A549 (cell line): ENCODE results near the gene PRRX2.

ENCODE experiments used
- CBX2 ChIP-seq: fragments of 200-600 bp; sonication (generic); IDR thresholded peaks from 2 replicates; pipeline ENCODE4 v1.6.1; 2016; ENCODE audit warnings: low read depth, mild to moderate bottlenecking, borderline replicate concordance
- HDAC2 ChIP-seq: fragments of 200-600 bp; sonication (generic); IDR thresholded peaks from 2 replicates; pipeline ENCODE4 v1.6.1; 2016
- HOXB13 ChIP-seq: fragments of 250-450 bp; sonication (Bioruptor Pico); IDR thresholded peaks from 2 replicates; pipeline ENCODE4 v1.5.0; 2020; ENCODE audit warnings: low read depth, mild to moderate bottlenecking, moderate library complexity
- MAZ ChIP-seq: fragments of 150-350 bp; IDR thresholded peaks from 2 replicates; pipeline ENCODE4 v1.6.1; 2014; ENCODE audit warnings: antibody characterized with exemption, low read depth, low read length, borderline replicate concordance
- NFE2L2 ChIP-seq: fragments of 150-350 bp; conservative IDR thresholded peaks from 2 replicates; pipeline ENCODE4 v1.6.1; 2014; ENCODE audit warnings: low read length
- PHF8 ChIP-seq: fragments of 200-600 bp; sonication (generic); IDR thresholded peaks from 2 replicates; pipeline ENCODE4 v1.6.1; 2016; ENCODE audit warnings: low read depth, mild to moderate bottlenecking, antibody characterized with exemption, moderate library complexity, borderline replicate concordance
- RFX5 ChIP-seq: fragments of 450-650 bp; IDR thresholded peaks from 2 replicates; pipeline ENCODE4 v1.7.1; 2014; ENCODE audit warnings: antibody characterized with exemption, mild to moderate bottlenecking, moderate library complexity
- RNF2 ChIP-seq: fragments of 200-600 bp; sonication (generic); IDR thresholded peaks from 2 replicates; pipeline ENCODE4 v1.6.1; 2016; ENCODE audit warnings: low read depth, mild to moderate bottlenecking, antibody characterized with exemption, moderate library complexity, borderline replicate concordance
- TF ChIP-seq, protein P1 (sequence below): fragments of >200 bp; sonication (Bioruptor Twin); formaldehyde crosslinking; IDR thresholded peaks from 3 replicates; pipeline ENCODE4 v1.5.1; 2016
- TF ChIP-seq, protein P2 (sequence below): fragments of 200-600 bp; sonication (generic); IDR thresholded peaks from 2 replicates; pipeline ENCODE4 v1.6.1; 2016; ENCODE audit warnings: antibody characterized with exemption, mild to moderate bottlenecking, moderate library complexity
- TF ChIP-seq, protein P3 (sequence below): IDR thresholded peaks from 2 replicates; pipeline ENCODE4 v1.6.1; 2012
- TF ChIP-seq, protein P4 (sequence below): IDR thresholded peaks from 2 replicates; pipeline ENCODE4 v1.6.1; 2012; ENCODE audit warnings: low read depth, borderline replicate concordance
- TF ChIP-seq, protein P5 (sequence below): fragments of 250-450 bp; sonication (Bioruptor Pico); IDR thresholded peaks from 2 replicates; pipeline ENCODE4 v1.5.0; 2020; ENCODE audit warnings: low read depth, mild to moderate bottlenecking, moderate library complexity

DNA sequence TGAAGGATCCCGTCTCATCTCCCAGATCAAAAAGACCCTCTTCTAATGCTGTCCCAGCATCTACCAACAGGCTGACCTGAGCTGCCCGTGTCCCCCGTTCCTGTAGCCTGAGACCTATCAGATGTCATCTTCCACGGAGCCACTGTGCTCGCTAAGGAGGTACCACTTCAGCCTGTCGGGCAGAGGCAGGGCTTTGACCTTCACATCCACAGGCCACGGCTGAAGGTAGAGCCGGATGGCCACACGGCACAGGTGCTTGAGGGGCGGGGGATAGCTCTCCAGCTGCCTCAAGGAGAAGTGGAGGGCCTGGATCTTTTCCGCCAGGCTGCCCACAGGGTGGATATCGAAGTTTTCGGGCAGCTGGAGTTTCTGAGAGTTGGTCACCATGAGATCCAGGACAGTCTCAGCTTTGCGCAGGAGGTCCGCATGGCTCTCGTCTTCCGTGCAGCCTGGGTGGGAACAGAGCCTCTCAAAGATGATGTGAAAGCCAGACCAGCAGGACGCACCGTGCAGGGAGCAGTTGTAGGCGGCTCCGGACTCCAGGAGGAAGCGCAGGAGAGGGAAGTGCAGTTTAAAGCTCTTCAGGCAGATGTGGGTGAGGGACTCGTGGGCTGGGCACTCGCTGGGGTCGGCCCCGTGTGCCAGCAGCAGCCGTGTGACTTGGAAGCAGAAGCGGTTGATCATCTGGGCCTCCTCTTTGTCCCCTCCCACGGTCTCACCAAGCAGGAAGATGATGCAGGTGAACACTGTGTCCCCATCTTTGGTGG is 27.6 kb upstream of the PRRX2 start:
- TF ChIP-seq, protein P1, sequence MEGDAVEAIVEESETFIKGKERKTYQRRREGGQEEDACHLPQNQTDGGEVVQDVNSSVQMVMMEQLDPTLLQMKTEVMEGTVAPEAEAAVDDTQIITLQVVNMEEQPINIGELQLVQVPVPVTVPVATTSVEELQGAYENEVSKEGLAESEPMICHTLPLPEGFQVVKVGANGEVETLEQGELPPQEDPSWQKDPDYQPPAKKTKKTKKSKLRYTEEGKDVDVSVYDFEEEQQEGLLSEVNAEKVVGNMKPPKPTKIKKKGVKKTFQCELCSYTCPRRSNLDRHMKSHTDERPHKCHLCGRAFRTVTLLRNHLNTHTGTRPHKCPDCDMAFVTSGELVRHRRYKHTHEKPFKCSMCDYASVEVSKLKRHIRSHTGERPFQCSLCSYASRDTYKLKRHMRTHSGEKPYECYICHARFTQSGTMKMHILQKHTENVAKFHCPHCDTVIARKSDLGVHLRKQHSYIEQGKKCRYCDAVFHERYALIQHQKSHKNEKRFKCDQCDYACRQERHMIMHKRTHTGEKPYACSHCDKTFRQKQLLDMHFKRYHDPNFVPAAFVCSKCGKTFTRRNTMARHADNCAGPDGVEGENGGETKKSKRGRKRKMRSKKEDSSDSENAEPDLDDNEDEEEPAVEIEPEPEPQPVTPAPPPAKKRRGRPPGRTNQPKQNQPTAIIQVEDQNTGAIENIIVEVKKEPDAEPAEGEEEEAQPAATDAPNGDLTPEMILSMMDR: no peak
- TF ChIP-seq CBX2 (no peak), HOXB13 (CRISPR knock-in tag) (no peak), PHF8 (no peak), NFE2L2 (no peak), RFX5 (no peak), MAZ (no peak), RNF2 (no peak), HDAC2 (no peak)
- TF ChIP-seq, protein P2, sequence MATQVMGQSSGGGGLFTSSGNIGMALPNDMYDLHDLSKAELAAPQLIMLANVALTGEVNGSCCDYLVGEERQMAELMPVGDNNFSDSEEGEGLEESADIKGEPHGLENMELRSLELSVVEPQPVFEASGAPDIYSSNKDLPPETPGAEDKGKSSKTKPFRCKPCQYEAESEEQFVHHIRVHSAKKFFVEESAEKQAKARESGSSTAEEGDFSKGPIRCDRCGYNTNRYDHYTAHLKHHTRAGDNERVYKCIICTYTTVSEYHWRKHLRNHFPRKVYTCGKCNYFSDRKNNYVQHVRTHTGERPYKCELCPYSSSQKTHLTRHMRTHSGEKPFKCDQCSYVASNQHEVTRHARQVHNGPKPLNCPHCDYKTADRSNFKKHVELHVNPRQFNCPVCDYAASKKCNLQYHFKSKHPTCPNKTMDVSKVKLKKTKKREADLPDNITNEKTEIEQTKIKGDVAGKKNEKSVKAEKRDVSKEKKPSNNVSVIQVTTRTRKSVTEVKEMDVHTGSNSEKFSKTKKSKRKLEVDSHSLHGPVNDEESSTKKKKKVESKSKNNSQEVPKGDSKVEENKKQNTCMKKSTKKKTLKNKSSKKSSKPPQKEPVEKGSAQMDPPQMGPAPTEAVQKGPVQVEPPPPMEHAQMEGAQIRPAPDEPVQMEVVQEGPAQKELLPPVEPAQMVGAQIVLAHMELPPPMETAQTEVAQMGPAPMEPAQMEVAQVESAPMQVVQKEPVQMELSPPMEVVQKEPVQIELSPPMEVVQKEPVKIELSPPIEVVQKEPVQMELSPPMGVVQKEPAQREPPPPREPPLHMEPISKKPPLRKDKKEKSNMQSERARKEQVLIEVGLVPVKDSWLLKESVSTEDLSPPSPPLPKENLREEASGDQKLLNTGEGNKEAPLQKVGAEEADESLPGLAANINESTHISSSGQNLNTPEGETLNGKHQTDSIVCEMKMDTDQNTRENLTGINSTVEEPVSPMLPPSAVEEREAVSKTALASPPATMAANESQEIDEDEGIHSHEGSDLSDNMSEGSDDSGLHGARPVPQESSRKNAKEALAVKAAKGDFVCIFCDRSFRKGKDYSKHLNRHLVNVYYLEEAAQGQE: no peak
- TF ChIP-seq, protein P3, sequence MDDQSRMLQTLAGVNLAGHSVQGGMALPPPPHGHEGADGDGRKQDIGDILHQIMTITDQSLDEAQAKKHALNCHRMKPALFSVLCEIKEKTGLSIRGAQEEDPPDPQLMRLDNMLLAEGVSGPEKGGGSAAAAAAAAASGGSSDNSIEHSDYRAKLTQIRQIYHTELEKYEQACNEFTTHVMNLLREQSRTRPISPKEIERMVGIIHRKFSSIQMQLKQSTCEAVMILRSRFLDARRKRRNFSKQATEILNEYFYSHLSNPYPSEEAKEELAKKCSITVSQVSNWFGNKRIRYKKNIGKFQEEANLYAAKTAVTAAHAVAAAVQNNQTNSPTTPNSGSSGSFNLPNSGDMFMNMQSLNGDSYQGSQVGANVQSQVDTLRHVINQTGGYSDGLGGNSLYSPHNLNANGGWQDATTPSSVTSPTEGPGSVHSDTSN: no peak
- TF ChIP-seq, protein P4, sequence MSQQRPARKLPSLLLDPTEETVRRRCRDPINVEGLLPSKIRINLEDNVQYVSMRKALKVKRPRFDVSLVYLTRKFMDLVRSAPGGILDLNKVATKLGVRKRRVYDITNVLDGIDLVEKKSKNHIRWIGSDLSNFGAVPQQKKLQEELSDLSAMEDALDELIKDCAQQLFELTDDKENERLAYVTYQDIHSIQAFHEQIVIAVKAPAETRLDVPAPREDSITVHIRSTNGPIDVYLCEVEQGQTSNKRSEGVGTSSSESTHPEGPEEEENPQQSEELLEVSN: no peak
- TF ChIP-seq, protein P5, sequence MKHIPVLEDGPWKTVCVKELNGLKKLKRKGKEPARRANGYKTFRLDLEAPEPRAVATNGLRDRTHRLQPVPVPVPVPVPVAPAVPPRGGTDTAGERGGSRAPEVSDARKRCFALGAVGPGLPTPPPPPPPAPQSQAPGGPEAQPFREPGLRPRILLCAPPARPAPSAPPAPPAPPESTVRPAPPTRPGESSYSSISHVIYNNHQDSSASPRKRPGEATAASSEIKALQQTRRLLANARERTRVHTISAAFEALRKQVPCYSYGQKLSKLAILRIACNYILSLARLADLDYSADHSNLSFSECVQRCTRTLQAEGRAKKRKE (CRISPR knock-in tag): no peak
